ENCODE measurements around the gene SLC16A9.
A peak's percentile ranks its signal among the peaks of the same experiment; 100 is the strongest.
"Not testable (repeated sequence)": the region's sequence is repeated elsewhere in the genome, so short reads cannot be mapped to it uniquely, and the experiment has no call there.

Gene SLC16A9

GRCh38 chr10:59672150-59672875 lies 37.3 kb downstream of the SLC16A9 start:
- DNase-seq, result no peak

DNA sequence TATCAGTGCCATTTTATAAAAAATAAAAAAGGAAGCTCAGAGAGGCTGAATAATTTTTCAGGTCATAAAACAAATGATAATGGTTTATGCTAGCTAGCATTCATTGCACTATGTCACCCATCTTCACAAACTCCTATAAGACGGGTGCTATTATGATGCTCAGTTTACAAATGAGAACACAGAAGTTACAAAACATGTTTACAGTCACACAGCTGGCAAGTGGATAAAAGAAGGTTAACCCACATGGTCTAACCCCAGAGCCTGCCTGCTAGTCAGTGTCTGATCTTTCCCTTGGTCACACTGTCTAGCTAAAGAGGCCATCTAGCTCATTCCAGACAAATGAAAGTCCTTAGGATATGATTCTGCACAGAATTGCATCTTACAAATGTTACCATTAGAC lies 39.4 kb downstream of the SLC16A9 start:
- DNase-seq, result no peak

DNA sequence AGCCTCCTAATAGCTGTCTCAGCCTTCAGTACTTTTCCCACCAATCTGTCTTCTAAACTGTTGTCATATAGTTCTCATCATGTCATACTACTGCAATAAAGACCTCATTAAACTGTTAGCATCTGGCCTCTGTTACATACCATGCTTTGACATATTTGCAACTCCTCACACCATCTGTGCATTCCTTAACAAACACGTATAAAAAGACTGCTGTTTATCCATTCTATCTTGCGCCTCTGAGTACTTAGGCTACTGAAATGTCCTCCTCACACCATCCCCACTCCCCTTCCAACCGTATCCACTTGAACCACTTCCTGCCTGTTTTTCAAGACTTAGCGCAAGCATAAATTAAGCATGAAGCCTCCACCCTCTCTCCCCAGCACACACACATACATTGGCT lies 41.6 kb downstream of the SLC16A9 start:
- no peak for DNase-seq

DNA sequence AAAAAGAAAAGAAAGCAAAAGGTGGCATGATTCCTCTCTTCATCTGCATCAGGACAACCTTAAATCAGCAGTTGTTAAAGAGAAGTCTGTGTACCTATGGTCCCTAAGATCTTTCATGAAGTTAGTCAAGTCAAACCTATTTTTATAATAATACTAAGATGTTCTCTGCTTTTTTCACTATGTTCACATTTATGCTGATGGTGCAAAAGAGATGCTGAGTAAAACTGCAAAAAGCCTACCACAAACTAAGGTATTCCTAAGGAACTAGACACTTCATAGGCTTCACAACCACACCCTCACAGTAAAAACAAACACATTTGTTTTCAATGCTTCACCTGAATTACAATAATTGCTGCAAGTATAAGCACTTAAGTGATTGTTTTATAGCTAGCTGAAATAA lies 43.3 kb downstream of the SLC16A9 start:
- no peak for DNase-seq

DNA sequence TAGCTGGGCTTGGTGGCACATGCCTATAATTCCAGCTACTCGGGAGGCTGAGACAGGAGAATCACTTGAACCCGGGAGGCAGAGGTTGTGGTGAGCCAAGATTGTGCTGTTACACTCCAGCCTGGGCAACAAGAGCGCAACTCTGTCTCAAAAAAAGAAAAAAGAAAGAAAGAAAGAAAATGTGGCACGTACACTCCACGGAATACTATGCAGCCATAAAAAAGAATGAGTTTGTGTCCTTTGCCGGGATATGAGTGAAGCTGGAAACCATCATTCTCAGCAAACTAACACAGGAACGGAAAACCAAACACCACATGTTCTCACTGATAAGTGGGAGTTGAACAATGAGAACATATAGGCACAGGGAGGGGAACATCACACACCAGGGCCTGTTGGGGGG lies 46.4 kb downstream of the SLC16A9 start:
- not testable (repeated sequence) for DNase-seq

GRCh38 chr10:59657724-59658123 lies 51.9 kb downstream of the SLC16A9 start:
- DNase-seq, result no peak

GRCh38 chr10:59655309-59655708 lies 54.3 kb downstream of the SLC16A9 start:
- DNase-seq, result no peak

DNA sequence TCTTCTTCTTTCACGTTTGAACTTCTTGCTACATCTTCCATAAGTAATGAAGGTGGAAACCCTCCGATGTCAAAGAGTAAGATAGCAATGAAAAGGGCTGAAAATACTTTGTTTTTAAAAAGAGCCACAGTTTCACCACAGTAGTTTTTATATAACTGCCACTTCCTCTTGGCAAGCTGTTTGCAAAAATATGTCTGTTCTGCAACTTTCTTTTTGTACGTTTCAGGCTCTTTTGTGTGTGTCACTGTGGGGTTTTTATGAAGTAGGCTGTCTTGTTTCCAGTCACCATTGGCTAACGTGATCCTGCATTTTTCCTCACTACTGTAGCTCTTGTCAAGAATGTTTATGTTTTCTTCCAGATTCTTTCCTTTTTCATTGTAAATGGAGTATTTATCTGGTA lies 55.6 kb downstream of the SLC16A9 start:
- DNase-seq, result peak; percentile 90 to 94

- DNase-seq, result no peak
Measured at GRCh38 chr10:59651902-59652301, 57.7 kb downstream of the SLC16A9 start.

- no peak for DNase-seq
Measured at GRCh38 chr10:59649606-59650346, 59.9 kb downstream of the SLC16A9 start.

- no peak for DNase-seq
Measured at GRCh38 chr10:59648711-59649201, 60.9 kb downstream of the SLC16A9 start.

DNA sequence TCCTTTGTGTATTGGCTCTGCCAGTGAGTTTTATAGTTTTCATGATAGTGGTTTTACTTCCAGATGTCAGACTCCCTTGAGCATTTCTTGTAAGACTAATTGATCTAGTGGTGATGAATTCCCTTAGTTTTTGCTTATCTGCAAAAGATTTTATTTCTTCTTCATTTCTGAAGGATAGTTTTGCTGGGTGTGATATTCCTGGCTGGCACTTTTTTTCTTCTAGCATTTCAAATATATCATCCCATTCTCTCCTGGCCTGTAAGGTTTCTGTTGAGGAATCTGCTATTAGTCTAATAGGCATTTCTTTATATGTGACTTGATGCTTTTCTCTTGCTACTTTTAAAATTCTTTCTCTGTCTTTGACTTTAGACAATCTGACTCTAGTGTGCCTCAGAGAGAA lies 64.8 kb downstream of the SLC16A9 start:
- DNase-seq, result no peak

DNA sequence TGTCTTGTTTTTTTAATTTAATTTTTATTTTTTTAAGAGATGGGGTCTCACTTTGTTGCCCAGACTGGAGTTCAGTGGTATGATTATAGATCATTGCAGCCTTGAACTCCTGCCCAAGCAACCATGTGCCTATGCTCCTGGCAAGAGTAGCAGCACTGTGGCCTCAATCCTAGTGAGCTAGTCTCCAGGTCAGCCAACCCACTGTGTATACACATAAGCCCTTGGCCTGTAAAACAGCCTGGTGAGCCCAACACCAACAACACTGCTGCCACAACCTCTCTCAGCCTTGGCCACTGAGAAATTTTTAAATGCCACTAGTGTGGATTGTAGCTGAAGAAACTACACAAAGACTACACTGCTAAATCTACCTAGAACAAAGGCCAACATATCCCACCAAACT lies 68.0 kb downstream of the SLC16A9 start:
- not testable (repeated sequence) for DNase-seq

DNA sequence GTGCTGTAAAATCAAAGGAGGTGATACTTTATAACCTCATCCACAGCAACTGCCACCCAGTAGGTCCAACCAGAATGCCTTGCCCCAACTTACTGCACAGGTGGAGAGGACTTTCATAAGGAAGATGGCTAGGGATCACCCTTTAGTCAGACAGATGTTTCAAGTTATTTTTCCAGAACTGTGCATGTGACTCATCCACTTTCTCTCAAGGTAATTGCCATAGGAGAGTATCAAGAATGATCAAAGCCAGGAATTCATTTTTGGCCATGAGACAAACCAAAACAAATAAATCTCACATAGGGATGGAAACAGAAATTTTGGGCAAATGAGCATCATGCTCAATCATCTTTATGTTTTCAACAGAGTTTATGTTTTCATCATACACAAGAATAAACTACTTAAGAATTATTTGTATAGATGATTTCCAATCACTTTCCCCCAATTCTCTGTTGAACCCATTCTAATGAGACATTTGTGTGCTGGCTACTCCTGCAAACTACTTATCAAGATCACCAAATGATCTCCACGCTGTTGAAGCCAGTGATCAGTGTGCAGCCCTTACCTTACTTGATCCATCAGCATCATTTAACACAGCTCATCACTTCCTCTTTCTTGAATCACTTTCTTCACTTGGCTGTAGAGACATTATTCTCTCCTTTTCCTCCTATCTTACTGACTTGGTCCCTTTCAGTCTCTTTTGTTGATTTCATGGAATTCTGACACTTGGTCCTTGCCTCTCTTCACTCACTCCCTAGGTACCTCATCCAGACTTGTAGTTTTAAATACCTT lies 74.0 kb downstream of the SLC16A9 start:
- DNase-seq, result peak in 1 of 2 experiments; percentile 27

- DNase-seq, result no peak
Measured at GRCh38 chr10:59634102-59634501, 75.5 kb downstream of the SLC16A9 start.

DNA sequence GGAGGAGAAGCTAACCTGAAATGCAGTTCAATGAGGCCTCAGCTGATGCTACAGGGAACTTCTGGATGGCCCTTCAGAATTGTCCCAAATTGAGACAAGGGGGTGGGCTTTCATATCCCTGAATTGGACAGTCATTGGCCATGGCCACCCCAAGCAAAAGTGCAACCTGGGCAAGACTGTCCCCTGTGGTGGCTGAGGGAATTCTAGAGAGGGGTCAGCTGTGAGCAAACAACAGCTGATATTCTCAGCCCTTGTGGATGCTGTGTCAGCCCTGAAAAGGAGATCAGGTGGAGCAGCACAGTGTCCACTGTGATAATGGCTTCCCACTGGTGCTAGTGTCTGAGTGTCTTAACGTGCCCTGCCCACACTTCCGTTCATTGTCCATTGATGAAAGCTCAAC lies 76.6 kb downstream of the SLC16A9 start:
- no peak for DNase-seq

DNA sequence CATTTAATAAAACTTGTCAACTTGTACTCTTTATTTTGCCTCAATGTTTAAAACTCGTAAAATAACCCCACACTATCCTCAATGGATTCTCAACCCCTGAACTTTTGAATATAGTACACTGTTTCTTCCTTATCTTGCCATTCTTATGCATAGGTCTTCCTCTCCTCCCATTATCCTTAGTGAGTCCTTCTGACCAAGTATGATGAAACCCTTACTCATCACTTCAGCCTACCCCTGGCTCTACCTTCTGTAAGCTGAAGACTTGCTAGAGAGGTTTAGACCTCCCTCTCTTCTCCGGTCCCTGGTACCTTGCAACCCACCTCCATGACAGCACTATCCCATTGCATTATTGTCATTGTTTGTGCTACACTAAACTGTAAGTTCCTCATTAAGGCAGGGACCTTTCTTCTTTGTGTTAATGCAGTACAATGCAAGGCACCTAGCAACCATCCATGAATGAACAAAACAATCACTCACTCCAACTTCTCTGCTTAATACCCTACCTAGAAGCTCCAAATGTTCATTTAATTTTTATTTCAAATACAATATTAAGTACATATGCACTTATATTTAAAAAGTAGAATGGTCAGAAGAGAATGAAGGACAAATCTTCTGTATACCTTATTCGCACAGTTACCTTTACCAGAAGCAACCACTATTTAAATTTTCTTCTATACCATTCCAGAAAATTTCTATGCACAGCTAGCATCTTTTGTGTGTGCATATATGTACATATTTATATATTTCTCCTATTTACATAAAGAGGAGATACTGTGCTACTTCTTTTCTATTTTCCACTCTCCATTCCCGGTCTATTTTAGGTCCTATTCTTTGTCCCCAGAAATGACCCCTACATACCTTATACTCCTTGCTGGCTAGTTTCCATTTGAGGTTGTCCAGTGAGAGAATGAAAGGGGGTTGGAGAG lies 77.5 kb downstream of the SLC16A9 start:
- DNase-seq, result no peak

- no peak for DNase-seq
Measured at GRCh38 chr10:59631237-59631636, 78.4 kb downstream of the SLC16A9 start.

GRCh38 chr10:59628965-59629364 lies 80.7 kb downstream of the SLC16A9 start:
- no peak for DNase-seq

DNA sequence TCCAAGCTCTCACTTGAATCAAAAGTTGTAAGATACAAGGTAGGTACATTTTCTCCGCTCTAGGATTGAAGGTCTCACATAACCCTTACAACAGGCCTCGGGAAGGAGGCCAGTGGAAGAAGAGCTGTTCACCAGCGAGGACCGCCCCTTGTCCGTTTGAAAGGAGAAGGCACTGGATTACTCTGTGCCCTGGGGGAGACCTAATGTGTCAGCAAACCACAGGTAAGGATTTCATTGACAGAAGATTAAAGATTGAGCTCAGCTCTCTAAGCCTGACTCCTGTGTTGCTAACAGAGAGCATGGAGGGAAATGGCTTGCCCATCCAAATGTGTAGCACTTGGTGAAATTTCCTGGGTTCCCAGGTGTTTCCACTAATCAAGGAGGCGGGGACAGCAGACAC lies 81.2 kb downstream of the SLC16A9 start:
- no peak for DNase-seq

- no peak for DNase-seq
Measured at GRCh38 chr10:59627366-59628018, 82.2 kb downstream of the SLC16A9 start.

DNA sequence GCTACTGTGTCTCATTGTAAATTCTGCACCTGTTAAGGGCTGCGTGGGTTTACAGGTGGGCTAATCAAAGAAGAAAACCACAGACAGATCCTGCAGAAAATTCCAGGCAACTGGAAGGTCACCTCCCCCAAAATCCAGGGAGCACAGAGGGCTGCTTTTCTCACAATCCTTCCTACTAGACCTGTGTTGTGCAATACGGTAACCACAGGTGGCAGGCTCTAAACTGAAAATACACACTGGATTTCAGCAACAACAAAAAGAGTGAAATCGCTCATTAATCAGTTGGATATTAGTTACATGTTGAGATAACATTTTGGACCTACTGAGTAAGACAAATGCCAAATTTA lies 83.2 kb downstream of the SLC16A9 start:
- no peak for DNase-seq
